A673 (cell line): ENCODE data around the gene RFXANK. TPM values are rescaled to one million over a fixed set of nuclear protein-coding genes. Genes with fewer than 3 reads are reported as not detected.

Source experiments
- Bru-seq: library from RNA; stranded (reverse); fragments of 400-500 nt; gene quantifications from one replicate; lab custom pipeline; 2021; lab: Mats Ljungman, UMichigan
- BruChase-seq, 2 experiments: library from RNA; stranded (reverse); fragments of 400-500 nt; gene quantifications; one replicate each; lab custom pipeline; 2021; lab: Mats Ljungman, UMichigan
- BruUV-seq: library from RNA; stranded (reverse); fragments of 400-500 nt; replicated peaks from 2 replicates; lab custom pipeline; 2021; lab: Mats Ljungman, UMichigan
- CTCF ChIA-PET: fragments of 300-600 bp; sonication (Branson Sonifier 250); formaldehyde crosslinking; loops from one replicate; lab custom pipeline; 2022; ENCODE audit warnings: antibody characterized with exemption; lab: Charles Lee
- POLR2A ChIA-PET: fragments of 300-600 bp; sonication (Branson Sonifier 250); formaldehyde crosslinking; loops from one replicate; lab custom pipeline; 2022; ENCODE audit warnings: antibody characterized with exemption; ENCODE audit not compliant: low non-redundant PET; lab: Charles Lee
- DNase-seq: peaks from one replicate; pipeline ENCODE4 v3.0.0-alpha.2; 2015; ENCODE audit warnings: low spot score
- H3K27ac ChIP-seq: fragments of 200-600 bp; sonication (generic); 2 replicates; pipeline ENCODE4 v1.5.1; 2016; ENCODE audit warnings: mixed run types, low read depth, mild to moderate bottlenecking, mixed read lengths, antibody characterized with exemption, low read length; ENCODE audit not compliant: poor library complexity, severe bottlenecking
- H3K27me3 ChIP-seq: fragments of 200-600 bp; sonication (generic); replicated peaks from 2 replicates; pipeline ENCODE4 v1.6.1; 2017; ENCODE audit warnings: mixed run types, low read depth, mild to moderate bottlenecking, mixed read lengths, antibody characterized with exemption, low read length; ENCODE audit not compliant: insufficient read depth, poor library complexity
- H3K36me3 ChIP-seq: fragments of 200-600 bp; sonication (generic); 2 replicates; pipeline ENCODE4 v1.6.1; 2016; ENCODE audit warnings: mixed run types, mild to moderate bottlenecking, mixed read lengths, antibody characterized with exemption, low read length; ENCODE audit not compliant: insufficient read depth, poor library complexity, severe bottlenecking
- H3K4me1 ChIP-seq: fragments of 200-600 bp; sonication (generic); 2 replicates; pipeline ENCODE4 v1.6.1; 2017; ENCODE audit warnings: mixed run types, mild to moderate bottlenecking, mixed read lengths, antibody characterized with exemption, low read length; ENCODE audit not compliant: insufficient read depth, poor library complexity, severe bottlenecking
- H3K4me3 ChIP-seq: fragments of 200-600 bp; sonication (generic); 2 replicates; pipeline ENCODE4 v1.5.1; 2016; ENCODE audit warnings: low read depth, mixed run types, mild to moderate bottlenecking, mixed read lengths, low read length; ENCODE audit not compliant: poor library complexity, severe bottlenecking
- H3K9me3 ChIP-seq: fragments of 200-600 bp; sonication (generic); 2 replicates; pipeline ENCODE4 v1.6.1; 2016; ENCODE audit warnings: mixed run types, low read depth, mild to moderate bottlenecking, mixed read lengths, antibody characterized with exemption, low read length; ENCODE audit not compliant: poor library complexity, severe bottlenecking
- EZH2 ChIP-seq: fragments of 200-600 bp; sonication (generic); IDR thresholded peaks from 2 replicates; pipeline ENCODE4 v1.6.1; 2017; ENCODE audit warnings: borderline replicate concordance, low read depth, mild to moderate bottlenecking, mixed read lengths, antibody characterized with exemption, low read length; ENCODE audit not compliant: poor library complexity, severe bottlenecking
- intact Hi-C: fragments of 100-400 bp; cut with micrococcal nuclease; formaldehyde crosslinking; loops from one replicate; pipeline ENCODE4 v1.10.0; 2022; ENCODE audit not compliant: unreplicated experiment
- long read RNA-seq: library from polyadenylated mRNA; stranded (forward); transcript quantifications from one replicate; pipeline ENCODE4 v2.0.0, GENCODE V29; 2022
- total RNA-seq: library from RNA; stranded (reverse); gene quantifications from 2 replicates; pipeline ENCODE4 v1.2.3, GENCODE V29; 2021
- TF ChIP-seq, protein P1 (sequence below): fragments of 300-800, 200-600 bp; sonication (generic); conservative IDR thresholded peaks from 2 replicates; pipeline ENCODE4 v1.5.1; 2017; ENCODE audit warnings: low read depth, mild to moderate bottlenecking, antibody characterized with exemption, low read length, moderate library complexity, mixed read lengths

The RFXANK gene, protein sequence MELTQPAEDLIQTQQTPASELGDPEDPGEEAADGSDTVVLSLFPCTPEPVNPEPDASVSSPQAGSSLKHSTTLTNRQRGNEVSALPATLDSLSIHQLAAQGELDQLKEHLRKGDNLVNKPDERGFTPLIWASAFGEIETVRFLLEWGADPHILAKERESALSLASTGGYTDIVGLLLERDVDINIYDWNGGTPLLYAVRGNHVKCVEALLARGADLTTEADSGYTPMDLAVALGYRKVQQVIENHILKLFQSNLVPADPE
- 96.3 and 109 TPM in 2 replicates for total RNA-seq
- Bru-seq, nascent RNA = percentile 57 among the genes with signal in this experiment
- BruChase-seq, experiment 1, labeled RNA remaining after a 2-hour chase = percentile 61 among the genes with signal in this experiment
- percentile 67 among the genes with signal in this experiment for BruChase-seq, experiment 2, labeled RNA remaining after a 6-hour chase
- long read RNA-seq, transcript RFXANK-202 (8 exons, 1,059 nt) = minor isoform, 15 of 101 reads
- long read RNA-seq, transcript RFXANK-203 (9 exons, 1,212 nt) = major isoform, 31 of 101 reads
- long read RNA-seq, partial matches to known transcripts = 47 of 101 reads
- long read RNA-seq, other reads (novel, unspliced or antisense) = 7 of 101 reads

DNA sequence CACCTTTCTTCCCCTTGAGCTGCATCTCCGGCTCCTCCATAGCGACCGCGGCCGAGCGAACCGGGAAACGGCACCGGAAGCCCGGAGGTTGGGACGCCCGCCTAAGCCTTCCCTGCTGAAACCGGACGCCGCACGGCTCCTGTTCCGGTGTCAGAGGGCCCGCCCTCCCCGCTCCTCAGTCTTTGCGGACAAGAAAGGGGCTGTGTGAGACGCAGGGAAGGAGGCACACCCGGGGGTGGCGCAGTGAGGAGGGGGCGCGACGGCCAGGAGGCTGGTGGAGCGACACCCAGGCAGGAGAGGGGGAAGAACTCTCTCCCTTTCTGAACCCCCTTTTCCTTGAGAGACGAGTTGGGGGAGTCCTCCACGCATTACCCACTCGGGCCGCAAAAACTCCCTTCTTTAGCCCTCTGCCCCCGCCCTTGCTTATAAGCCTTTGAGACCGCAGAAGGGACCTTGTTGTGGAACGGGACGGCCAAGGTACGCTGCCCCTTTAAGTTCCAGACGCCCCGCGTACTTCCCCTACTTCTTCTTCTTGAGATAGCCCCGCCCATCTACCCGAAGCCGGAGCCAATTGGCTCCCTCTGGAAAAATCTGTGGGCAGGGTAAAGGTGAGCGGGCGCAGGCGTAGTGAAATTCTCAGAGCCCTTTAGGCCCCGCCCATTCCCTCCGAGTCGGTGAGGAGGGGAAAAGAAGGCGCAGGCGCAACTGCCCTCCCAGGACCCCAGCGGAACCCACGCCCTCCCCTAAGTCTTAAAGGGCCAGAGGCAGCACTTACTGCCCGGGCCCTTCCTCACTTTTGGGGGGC is at the start of gene RFXANK, which contains the start of gene BORCS8:
RFXANK (plus strand) TSS at position 181 of the 805 bp plus-strand sequence. CDS start 1,689 bp downstream, outside the sequence.
BORCS8 (minus strand) TSS at position 75 of the 805 bp plus-strand sequence; CDS start at position 40, 35 bp downstream.
- peaks cover 13% of the 10 kb centered on the region for H3K4me1 ChIP-seq
- peak within 1 kb of the TSS; percentile 98 for H3K4me3 ChIP-seq
- peak within 1 kb of the TSS; percentile 100 for H3K27ac ChIP-seq
- intact Hi-C loops = no loop called here
- POLR2A ChIA-PET = no interaction called here
- peak; percentile 100 for DNase-seq
- H3K27me3 ChIP-seq = no peaks in the 10 kb centered on the region
- no peaks in the 10 kb centered on the region for H3K9me3 ChIP-seq
- TF ChIP-seq, protein P1, sequence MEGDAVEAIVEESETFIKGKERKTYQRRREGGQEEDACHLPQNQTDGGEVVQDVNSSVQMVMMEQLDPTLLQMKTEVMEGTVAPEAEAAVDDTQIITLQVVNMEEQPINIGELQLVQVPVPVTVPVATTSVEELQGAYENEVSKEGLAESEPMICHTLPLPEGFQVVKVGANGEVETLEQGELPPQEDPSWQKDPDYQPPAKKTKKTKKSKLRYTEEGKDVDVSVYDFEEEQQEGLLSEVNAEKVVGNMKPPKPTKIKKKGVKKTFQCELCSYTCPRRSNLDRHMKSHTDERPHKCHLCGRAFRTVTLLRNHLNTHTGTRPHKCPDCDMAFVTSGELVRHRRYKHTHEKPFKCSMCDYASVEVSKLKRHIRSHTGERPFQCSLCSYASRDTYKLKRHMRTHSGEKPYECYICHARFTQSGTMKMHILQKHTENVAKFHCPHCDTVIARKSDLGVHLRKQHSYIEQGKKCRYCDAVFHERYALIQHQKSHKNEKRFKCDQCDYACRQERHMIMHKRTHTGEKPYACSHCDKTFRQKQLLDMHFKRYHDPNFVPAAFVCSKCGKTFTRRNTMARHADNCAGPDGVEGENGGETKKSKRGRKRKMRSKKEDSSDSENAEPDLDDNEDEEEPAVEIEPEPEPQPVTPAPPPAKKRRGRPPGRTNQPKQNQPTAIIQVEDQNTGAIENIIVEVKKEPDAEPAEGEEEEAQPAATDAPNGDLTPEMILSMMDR = no peak
- TF ChIP-seq EZH2 = no peak
- CTCF ChIA-PET = interaction anchor here (0.6 to 0.7 kb wide), 2 partner anchors 11 to 18 kb away, joined by 3 to 13 read pairs; no protein-coding TSS in a partner anchor
- H3K36me3 ChIP-seq = peaks cover 5% of the 10 kb centered on the region
- no TSS peak for BruUV-seq

DNA sequence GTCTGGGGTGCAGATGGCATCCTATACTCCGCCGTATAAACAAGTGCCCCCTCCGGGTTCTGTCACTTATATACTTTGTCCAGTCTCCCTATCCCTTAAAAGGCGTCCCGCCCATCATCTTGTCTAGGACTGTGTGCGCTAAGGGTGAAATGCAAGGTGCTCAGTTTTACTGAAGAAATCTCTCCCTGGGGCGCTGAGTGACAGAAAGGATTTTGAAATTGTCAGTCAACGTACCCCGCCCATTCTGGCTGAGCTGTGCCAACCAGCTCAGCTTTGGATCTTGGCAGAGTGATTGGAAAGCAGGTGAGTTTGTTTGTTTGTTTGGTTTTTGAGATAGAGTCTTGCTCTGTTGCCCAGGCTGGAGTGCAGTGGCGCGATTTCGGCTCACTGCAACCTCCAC is 49.7 kb upstream of the RFXANK start:
- ChIA-PET CTCF (no interaction called here), POLR2A (no interaction called here)
- TF ChIP-seq, protein P1 = no peak
- no TSS peak for BruUV-seq
- Histone ChIP-seq H3K36me3 (no peaks in the 10 kb centered on the region), H3K9me3 (no peaks in the 10 kb centered on the region), H3K27ac (no peak overlapping the region), H3K4me1 (no peaks in the 10 kb centered on the region), H3K27me3 (no peaks in the 10 kb centered on the region), H3K4me3 (no peak overlapping the region)
- intact Hi-C loops = no loop called here
- DNase-seq = no peak

DNA sequence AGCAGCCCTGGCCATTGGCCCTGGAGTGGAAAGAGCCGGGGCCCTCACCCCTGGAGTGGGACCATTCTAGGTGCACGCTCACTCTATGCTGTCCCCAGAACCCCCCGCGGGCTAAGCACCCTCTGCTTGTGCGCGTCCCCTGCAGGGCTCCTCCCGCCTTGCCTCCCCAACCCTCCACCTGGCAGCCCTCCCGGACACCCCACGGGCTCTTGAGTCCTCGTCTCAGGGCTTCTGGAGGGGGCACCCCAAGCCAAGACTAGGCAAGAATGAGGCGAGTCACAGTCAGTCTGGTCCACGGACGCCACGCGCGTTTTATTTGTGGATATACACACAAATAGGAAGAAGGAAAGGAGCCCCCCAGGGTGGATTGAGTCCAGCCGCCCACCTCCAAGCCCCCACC is 46.8 kb upstream of the RFXANK start:
- Histone ChIP-seq H3K27me3 (no peaks in the 10 kb centered on the region), H3K9me3 (no peaks in the 10 kb centered on the region), H3K27ac (peak overlapping the region; percentile 72), H3K4me3 (no peak overlapping the region), H3K4me1 (no peaks in the 10 kb centered on the region), H3K36me3 (no peaks in the 10 kb centered on the region)
- no peak for DNase-seq
- POLR2A ChIA-PET = no interaction called here
- TF ChIP-seq, protein P1 = no peak
- no peak for TF ChIP-seq EZH2
- intact Hi-C loops = loop anchor here (5.0 kb wide), 1 partner anchor 342 kb away; no protein-coding TSS in a partner anchor
- CTCF ChIA-PET = interaction anchor here (0.6 to 1.1 kb wide), 7 partner anchors 8 to 409 kb away, joined by 3 to 8 read pairs (median 3); no protein-coding TSS in a partner anchor
- BruUV-seq = no TSS peak
